Lung (tissue), 12 donors: ENCODE measurements around the gene ASCC3. TPM values are rescaled to one million over a fixed set of nuclear protein-coding genes. Genes with fewer than 3 reads are reported as not detected.
"Not testable (repeated sequence)": the region's sequence is repeated elsewhere in the genome, so short reads cannot be mapped to it uniquely, and the experiment has no call there.

Experiments used
- ATAC-seq: fragments of 200-7000 bp; cut with Tn5 transposase; one replicate; pipeline ENCODE4 v1.9.1; 2020; ENCODE audit warnings: moderate number of reproducible peaks; ENCODE audit not compliant: insufficient read depth, low FRiP score
- DNase-seq, 3 donors: peaks; one replicate each; pipeline ENCODE4 v3.0.0-alpha.2; 2013 to 2017
- H3K27ac ChIP-seq, 2 donors: one replicate each; pipeline ENCODE4 v1.5.1; 2013; ENCODE audit warnings: mild to moderate bottlenecking in 2 of 2, moderate library complexity in 2 of 2, control low read depth in 1 of 2, inconsistent platforms in 1 of 2, low read depth in 1 of 2, low read length in 1 of 2
- H3K27me3 ChIP-seq, 3 donors: one replicate each; pipeline ENCODE4 v1.5.1; 2013; ENCODE audit warnings: low read length in 2 of 3; ENCODE audit not compliant: control insufficient read depth in 3 of 3, insufficient read depth in 3 of 3
- H3K36me3 ChIP-seq, 4 donors: one replicate each; pipeline ENCODE4 v1.5.1; 2013; ENCODE audit warnings: low read length in 4 of 4, mild to moderate bottlenecking in 1 of 4, moderate library complexity in 1 of 4; ENCODE audit not compliant: control insufficient read depth in 4 of 4, insufficient read depth in 4 of 4
- H3K4me1 ChIP-seq, 5 donors: one replicate each; pipeline ENCODE4 v1.5.1; 2013; ENCODE audit warnings: low read length in 5 of 5, mild to moderate bottlenecking in 2 of 5, moderate library complexity in 1 of 5; ENCODE audit not compliant: control insufficient read depth in 5 of 5, insufficient read depth in 5 of 5
- H3K4me3 ChIP-seq: one replicate; pipeline ENCODE4 v1.5.1; 2013; ENCODE audit warnings: mild to moderate bottlenecking, control low read depth, moderate library complexity
- H3K9ac ChIP-seq, 2 donors: one replicate each; pipeline ENCODE4 v1.5.1; 2013; ENCODE audit warnings: low read length in 2 of 2, control low read depth in 1 of 2; ENCODE audit not compliant: insufficient read depth in 1 of 2
- H3K9me3 ChIP-seq, 4 donors: one replicate each; pipeline ENCODE4 v1.5.1; 2013; ENCODE audit warnings: low read length in 3 of 4, mild to moderate bottlenecking in 1 of 4, moderate library complexity in 1 of 4; ENCODE audit not compliant: control insufficient read depth in 4 of 4, insufficient read depth in 3 of 4
- CTCF ChIP-seq: IDR thresholded peaks from 2 replicates; pipeline ENCODE4 v1.5.1; 2012; ENCODE audit warnings: mild to moderate bottlenecking; ENCODE audit errors: control extremely low read depth, extremely low read depth
- WGBS, 2 donors: extraction: QIAGEN DNeasy Blood & Tissue Kit; methylation state at CpG; one replicate each; pipeline ENCODE4 v1.1.7; 2013; 5-methylcytosine and 5-hydroxymethylcytosine counted together
- polyA plus RNA-seq, 2 donors: library from polyadenylated mRNA; stranded (reverse); fragments of 200-250 nt; gene quantifications; one replicate each; pipeline ENCODE4 v1.2.1, GENCODE V29; 2013
- total RNA-seq, 2 donors: library from RNA; depleted of rRNA in 1 of 2; stranded (reverse); fragments of >200 nt in 1 of 2; gene quantifications; one replicate each; pipeline ENCODE4 v1.2.1, GENCODE V29; 2014 to 2021
- donor health status: control.
- donor health status: control.
- donor health status: Bipolar disorder and iron deficiency.
- donor health status: healthy.
- donor health status: DM: yes; HTN: yes; CAD: no.

ASCC3 gene
- total and polyA plus RNA-seq, 4 donors, result 5.3 to 49.2 (median 22.0) TPM

GRCh38 chr6:100763617-100764241, 117.4 kb downstream of the ASCC3 start:
- Histone ChIP-seq H3K4me1 (no peaks in the 10 kb centered on the region), H3K36me3 (peaks cover 5 to 25% (median 19%) of the 10 kb centered on the region in 4 donors), H3K27me3 (no peaks in the 10 kb centered on the region), H3K9ac (no peak overlapping the region), H3K4me3 (no peak overlapping the region), H3K9me3 (no peaks in the 10 kb centered on the region), H3K27ac (no peak overlapping the region)
- ATAC-seq, result no peak
- no peak for TF ChIP-seq CTCF
- WGBS, 2 donors, result 94 to 99% methylated on average over 2 of the region's 2 CpGs
- no peak for DNase-seq

GRCh38 chr6:100761841-100762240, 119.3 kb downstream of the ASCC3 start:
- no peak overlapping the region for H3K9ac ChIP-seq
- H3K9me3 ChIP-seq, result no peaks in the 10 kb centered on the region
- DNase-seq, result no peak
- H3K36me3 ChIP-seq, result peaks cover 5 to 25% (median 19%) of the 10 kb centered on the region in 4 donors
- 90 to 94% methylated on average over 2 of the region's 2 CpGs for WGBS, 2 donors
- no peak for ATAC-seq
- H3K27ac ChIP-seq, result no peak overlapping the region
- H3K27me3 ChIP-seq, result no peaks in the 10 kb centered on the region
- H3K4me1 ChIP-seq, result no peaks in the 10 kb centered on the region
- TF ChIP-seq CTCF, result no peak
- H3K4me3 ChIP-seq, result no peak overlapping the region

DNA sequence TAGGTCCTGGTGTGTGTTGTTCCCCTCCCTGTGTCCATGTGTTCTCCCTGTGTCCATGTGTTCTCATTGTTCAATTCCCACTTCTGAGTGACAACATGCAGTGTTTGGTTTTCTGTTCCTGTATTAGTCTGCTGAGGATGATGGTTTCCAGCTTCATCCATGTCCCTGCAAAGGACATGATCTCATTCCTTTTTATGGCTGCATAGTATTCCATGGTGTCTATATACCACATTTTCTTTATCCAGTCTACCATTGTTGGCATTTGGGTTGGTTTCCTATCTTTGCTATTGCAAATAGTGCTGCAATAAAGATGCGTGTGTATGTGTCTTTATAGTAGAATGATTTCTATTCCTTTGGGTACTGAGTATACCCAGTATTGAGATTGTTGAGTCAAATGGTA, 122.7 kb downstream of the ASCC3 start:
- H3K4me3 ChIP-seq, H3K36me3 ChIP-seq, DNase-seq, H3K4me1 ChIP-seq, H3K27me3 ChIP-seq, H3K9ac ChIP-seq, ATAC-seq, H3K27ac ChIP-seq, H3K9me3 ChIP-seq: not testable (repeated sequence)
- WGBS, 2 donors, result 97% methylated on average over 1 of the region's 1 CpG

- Histone ChIP-seq H3K27ac (no peak overlapping the region), H3K4me3 (no peak overlapping the region), H3K36me3 (peaks cover 0 to 5% (median 0%) of the 10 kb centered on the region in 4 donors), H3K9ac (no peak overlapping the region), H3K4me1 (peaks cover 0 to 2% (median 0%) of the 10 kb centered on the region in 5 donors), H3K9me3 (no peaks in the 10 kb centered on the region), H3K27me3 (no peaks in the 10 kb centered on the region)
- no peak for TF ChIP-seq CTCF
- WGBS, 2 donors, result 84 to 90% methylated on average over 3 of the region's 3 CpGs
- DNase-seq (no peak), ATAC-seq (no peak)
These were observed 127.7 kb downstream of the ASCC3 start for GRCh38 chr6:100753421-100753820.
